Lower leg skin (tissue), 4 donors: ENCODE results near the gene PEAK1. TPM values are rescaled to one million over a fixed set of nuclear protein-coding genes. Genes with fewer than 3 reads are reported as not detected.

Experiments used
- DNase-seq, 2 donors: peaks; one replicate each; pipeline ENCODE4 v3.0.0-alpha.2; 2019; ENCODE audit warnings: low spot score in 2 of 2
- H3K4me3 ChIP-seq: fragments of 200-600 bp; sonication (generic); 2 replicates; pipeline ENCODE4 v1.5.1; 2017; ENCODE audit warnings: mild to moderate bottlenecking, low read depth; ENCODE audit not compliant: poor library complexity, severe bottlenecking
- POLR2A ChIP-seq, 2 donors: fragments of 450-650 bp; IDR thresholded peaks; one replicate each; pipeline ENCODE4 v1.6.1; 2016 to 2017; ENCODE audit warnings: antibody characterized with exemption in 2 of 2, mild to moderate bottlenecking in 1 of 2, moderate library complexity in 1 of 2
- WGBS, 2 donors: methylation state at CpG; one replicate each; pipeline ENCODE4 v1.1.5; 2018; 5-methylcytosine and 5-hydroxymethylcytosine counted together
- intact Hi-C: fragments of 100-400 bp; cut with DNase I; formaldehyde crosslinking; loops from one replicate; pipeline ENCODE4 v1.15.0; 2023; ENCODE audit warnings: low total_unique reads
- total RNA-seq, 4 donors: library from RNA; depleted of rRNA; stranded (reverse); fragments of >200 nt; gene quantifications; one replicate each; pipeline ENCODE4 v1.1.0, GENCODE V29; 2016
- TF ChIP-seq, protein P1 (sequence below), 3 donors: fragments of 450-650 bp; IDR thresholded peaks; one replicate each; pipeline ENCODE4 v1.5.1; 2016; ENCODE audit warnings: antibody characterized with exemption in 3 of 3, mild to moderate bottlenecking in 3 of 3, moderate library complexity in 2 of 3

Gene PEAK1
- total RNA-seq, 4 donors from 2014 or later = 23.4 to 38.2 (median 31.0) TPM

DNA sequence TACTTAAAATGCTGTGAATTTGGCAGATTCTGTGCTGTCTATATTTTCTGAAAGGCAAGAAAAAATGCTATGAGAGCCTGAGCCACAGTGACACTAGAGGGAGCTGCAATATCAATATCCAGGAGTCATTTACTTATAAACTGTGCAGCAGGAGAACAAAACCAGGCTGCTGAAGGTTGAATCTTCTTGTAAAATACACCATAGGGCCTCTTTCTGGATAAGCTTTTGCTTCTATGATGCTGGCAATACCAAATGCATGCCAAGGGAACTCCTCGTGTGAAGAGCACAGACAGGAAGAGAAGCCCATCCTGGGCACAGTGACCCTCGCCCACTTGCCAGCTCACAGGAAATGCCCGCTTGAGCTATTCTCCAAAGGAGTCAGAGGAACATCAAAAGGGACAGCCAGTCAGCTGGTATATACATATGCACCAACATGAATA is 301.0 kb downstream of the PEAK1 start:
- intact Hi-C loops = no loop called here
- TF ChIP-seq, protein P1, sequence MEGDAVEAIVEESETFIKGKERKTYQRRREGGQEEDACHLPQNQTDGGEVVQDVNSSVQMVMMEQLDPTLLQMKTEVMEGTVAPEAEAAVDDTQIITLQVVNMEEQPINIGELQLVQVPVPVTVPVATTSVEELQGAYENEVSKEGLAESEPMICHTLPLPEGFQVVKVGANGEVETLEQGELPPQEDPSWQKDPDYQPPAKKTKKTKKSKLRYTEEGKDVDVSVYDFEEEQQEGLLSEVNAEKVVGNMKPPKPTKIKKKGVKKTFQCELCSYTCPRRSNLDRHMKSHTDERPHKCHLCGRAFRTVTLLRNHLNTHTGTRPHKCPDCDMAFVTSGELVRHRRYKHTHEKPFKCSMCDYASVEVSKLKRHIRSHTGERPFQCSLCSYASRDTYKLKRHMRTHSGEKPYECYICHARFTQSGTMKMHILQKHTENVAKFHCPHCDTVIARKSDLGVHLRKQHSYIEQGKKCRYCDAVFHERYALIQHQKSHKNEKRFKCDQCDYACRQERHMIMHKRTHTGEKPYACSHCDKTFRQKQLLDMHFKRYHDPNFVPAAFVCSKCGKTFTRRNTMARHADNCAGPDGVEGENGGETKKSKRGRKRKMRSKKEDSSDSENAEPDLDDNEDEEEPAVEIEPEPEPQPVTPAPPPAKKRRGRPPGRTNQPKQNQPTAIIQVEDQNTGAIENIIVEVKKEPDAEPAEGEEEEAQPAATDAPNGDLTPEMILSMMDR (IDR thresholded peaks at IDR 0.05) = no peak
- no peak for TF ChIP-seq POLR2A (IDR thresholded peaks at IDR 0.05)
- WGBS, 2 donors = 41 to 49% methylated on average over 3 of the region's 3 CpGs
- H3K4me3 ChIP-seq = no peak overlapping the region
- DNase-seq = peak in 1 of 2 donors; percentile 50

DNA sequence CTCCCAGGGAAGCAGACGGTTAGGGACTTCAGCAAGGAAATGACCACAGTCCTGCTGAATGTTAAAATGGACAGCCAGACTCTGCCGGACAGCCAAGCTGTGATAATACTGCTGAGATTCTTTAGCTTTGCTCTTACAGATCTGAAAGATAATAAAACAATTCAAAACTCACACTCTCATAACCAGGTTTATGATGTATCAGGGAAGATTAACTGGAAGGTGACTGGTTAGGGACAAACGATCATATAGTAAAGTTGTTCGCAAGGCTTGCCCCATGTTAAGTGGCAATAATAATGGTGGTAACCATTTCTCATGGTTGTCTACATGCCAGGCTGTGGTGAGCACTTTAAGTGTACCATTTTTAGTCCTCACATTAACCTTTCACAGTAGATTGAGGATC is 304.7 kb downstream of the PEAK1 start:
- 93 to 95% methylated on average over 4 of the region's 4 CpGs for WGBS, 2 donors
- intact Hi-C loops = no loop called here
- no peak for DNase-seq
- TF ChIP-seq, protein P1 (IDR thresholded peaks at IDR 0.05) = no peak
- TF ChIP-seq POLR2A (IDR thresholded peaks at IDR 0.05) = no peak
- no peak overlapping the region for H3K4me3 ChIP-seq

DNA sequence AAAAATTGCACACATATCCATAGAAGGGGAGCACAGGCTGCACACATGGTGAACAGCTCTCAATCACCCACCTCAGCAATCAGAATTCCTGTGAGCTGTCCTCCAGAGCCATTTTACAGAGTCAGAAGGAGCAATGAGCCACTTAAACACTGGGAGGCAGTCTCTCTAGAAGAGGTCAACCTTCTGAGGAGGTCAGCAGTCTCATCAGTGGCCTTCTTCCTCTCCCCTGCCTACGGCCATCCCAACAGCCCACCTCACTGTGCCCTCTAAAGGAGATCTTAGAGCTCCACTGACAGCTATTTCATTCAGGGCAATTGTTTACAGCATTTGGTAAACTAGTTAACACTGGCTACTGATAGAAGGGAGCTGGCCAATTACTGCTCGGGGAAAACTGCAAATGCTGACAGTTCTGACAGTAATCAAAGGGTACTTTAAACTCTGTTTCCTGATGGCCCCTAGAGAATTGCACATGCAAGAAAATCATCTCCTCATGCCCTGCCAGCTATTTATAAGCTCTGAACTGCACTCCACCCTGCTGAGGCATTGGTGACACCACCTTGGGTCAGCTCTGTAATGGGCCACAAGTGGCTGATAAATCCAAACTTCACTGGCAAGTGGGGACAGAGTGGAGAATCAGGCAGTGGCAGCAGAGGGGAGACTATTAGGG is 306.9 kb downstream of the PEAK1 start:
- intact Hi-C loops = no loop called here
- 78 to 90% methylated on average over 2 of the region's 2 CpGs for WGBS, 2 donors

DNA sequence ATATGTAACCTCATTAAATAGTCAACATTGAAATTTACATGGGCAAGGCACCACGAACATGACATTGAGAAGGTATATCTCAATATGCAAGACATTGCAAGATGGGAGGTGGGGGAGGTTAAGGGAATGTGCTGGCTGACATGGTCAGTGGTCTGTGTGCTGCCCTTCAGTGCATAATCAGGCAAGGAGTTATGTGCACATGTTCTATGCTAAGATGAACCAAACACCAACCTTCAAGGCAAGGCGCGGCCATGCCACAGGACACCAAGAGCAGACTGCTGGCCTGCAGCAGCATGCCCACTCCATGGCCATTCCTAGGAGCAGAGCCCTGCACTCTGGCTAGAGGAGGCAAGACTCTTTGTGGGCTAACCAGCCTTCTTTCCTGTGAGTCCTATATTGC is 308.1 kb downstream of the PEAK1 start:
- intact Hi-C loops = no loop called here
- 93 to 100% methylated on average over 3 of the region's 3 CpGs for WGBS, 2 donors
- no peak overlapping the region for H3K4me3 ChIP-seq
- DNase-seq = no peak
- no peak for TF ChIP-seq POLR2A (IDR thresholded peaks at IDR 0.05)
- TF ChIP-seq, protein P1 (IDR thresholded peaks at IDR 0.05) = no peak

More for the DNA sequence above, 306.9 kb downstream of the PEAK1 start:
- TF ChIP-seq POLR2A (IDR thresholded peaks at IDR 0.05) = no peak
- TF ChIP-seq, protein P1 (IDR thresholded peaks at IDR 0.05) = no peak
- DNase-seq = peak in 1 of 2 donors; percentile 17
- no peak overlapping the region for H3K4me3 ChIP-seq

DNA sequence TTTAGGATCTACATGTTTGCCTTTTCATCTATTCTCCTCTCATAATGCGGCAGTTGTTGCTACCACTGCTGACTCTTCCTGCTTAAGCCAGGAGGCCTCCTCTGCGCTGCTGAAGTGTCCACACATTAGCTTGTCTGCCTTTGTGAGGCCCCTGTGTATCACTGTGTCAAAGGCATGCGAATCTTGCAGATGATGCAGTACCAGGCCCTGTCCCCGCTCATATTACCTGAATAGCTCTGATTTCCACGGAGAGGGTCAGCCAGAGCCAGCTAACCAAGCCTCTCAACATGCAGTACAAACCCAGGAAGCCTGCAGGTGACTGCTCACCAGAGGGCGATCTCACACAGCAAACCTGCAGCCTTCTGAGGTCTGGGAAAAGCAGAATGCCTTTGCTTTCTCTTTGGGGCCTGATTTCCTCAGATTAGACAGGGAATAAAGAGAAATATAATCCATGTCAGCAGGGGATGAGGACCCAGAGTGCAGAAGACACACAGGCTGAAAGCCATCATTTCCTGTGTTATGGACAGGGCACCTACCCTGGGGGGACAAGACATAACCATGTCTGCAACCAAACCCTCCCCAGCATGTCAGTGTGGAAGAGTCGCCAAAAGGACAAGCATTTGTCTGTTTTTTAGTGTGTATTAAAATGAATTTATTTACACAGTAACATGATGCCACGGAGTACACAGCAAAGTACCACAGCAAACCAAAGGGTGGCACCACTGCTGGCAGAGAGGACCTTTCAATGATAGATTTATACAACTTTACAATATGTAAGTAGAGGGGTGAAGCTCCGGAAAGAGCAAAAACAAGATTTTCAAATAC is 312.2 kb downstream of the PEAK1 start:
- intact Hi-C loops = loop anchor here (10.0 kb wide), 1 partner anchor 437 kb away; no protein-coding TSS in a partner anchor
- TF ChIP-seq, protein P1 (IDR thresholded peaks at IDR 0.05) = no peak
- no peak for TF ChIP-seq POLR2A (IDR thresholded peaks at IDR 0.05)
- DNase-seq = peak in 1 of 2 donors; percentile 89
- no peak overlapping the region for H3K4me3 ChIP-seq
- WGBS, 2 donors = 54 to 73% methylated on average over 9 of the region's 9 CpGs
